Panc1 (cell line): ENCODE data around the gene SAMD14. TPM values are rescaled to one million over a fixed set of nuclear protein-coding genes. Genes with fewer than 3 reads are reported as not detected.

Experiments used
- ATAC-seq: fragments of 200-7000 bp; cut with Tn5 transposase; 2 replicates; pipeline ENCODE4 v1.9.1; 2020; ENCODE audit warnings: mild to moderate bottlenecking, moderate library complexity
- BruUV-seq: library from RNA; stranded (reverse); fragments of 400-500 nt; replicated peaks from 2 replicates; lab custom pipeline; 2021; lab: Mats Ljungman, UMichigan
- CTCF ChIA-PET: fragments of 300-600 bp; sonication (Branson Sonifier 250); formaldehyde crosslinking; loops from one replicate; lab custom pipeline; 2022; ENCODE audit warnings: antibody characterized with exemption; lab: Charles Lee
- POLR2A ChIA-PET: fragments of 300-600 bp; sonication (Branson Sonifier 250); formaldehyde crosslinking; loops from one replicate; lab custom pipeline; 2022; ENCODE audit warnings: antibody characterized with exemption; lab: Charles Lee
- DNase-seq: peaks from one replicate; pipeline ENCODE4 v3.0.0-alpha.2; 2010; ENCODE audit warnings: low read depth, low spot score
- H3K27ac ChIP-seq: 2 replicates; pipeline ENCODE4 v1.5.1; 2011; ENCODE audit warnings: mild to moderate bottlenecking, low read length, inconsistent platforms
- H3K27me3 ChIP-seq: fragments of 200-500 bp; sonication (Bioruptor generic); 2 replicates; pipeline ENCODE4 v1.6.0; 2014; ENCODE audit warnings: low read length, inconsistent platforms; ENCODE audit not compliant: control insufficient read depth, insufficient read depth
- H3K36me3 ChIP-seq: fragments of 200-500 bp; sonication (Bioruptor generic); 2 replicates; pipeline ENCODE4 v1.5.1; 2014; ENCODE audit warnings: inconsistent platforms, mild to moderate bottlenecking, low read length, moderate library complexity; ENCODE audit not compliant: control insufficient read depth, insufficient read depth
- H3K4me1 ChIP-seq: 2 replicates; pipeline ENCODE4 v1.5.1; 2011; ENCODE audit warnings: inconsistent platforms, mild to moderate bottlenecking, low read length, moderate library complexity; ENCODE audit not compliant: control insufficient read depth, insufficient read depth
- H3K4me3 ChIP-seq, 2 experiments: 2 replicates each; pipeline ENCODE4 v1.5.1; 2011 to 2012; ENCODE audit warnings: low read depth in 2 of 2, low read length in 2 of 2, mild to moderate bottlenecking in 2 of 2, inconsistent platforms in 1 of 2, moderate library complexity in 1 of 2
- H3K9me3 ChIP-seq: fragments of 200-500 bp; sonication (Bioruptor generic); 2 replicates; pipeline ENCODE4 v1.5.1; 2014; ENCODE audit warnings: low read depth, mild to moderate bottlenecking, inconsistent platforms, low read length, moderate library complexity; ENCODE audit not compliant: control insufficient read depth, insufficient read depth
- POLR2AphosphoS5 ChIP-seq: IDR thresholded peaks from 2 replicates; pipeline ENCODE4 v1.6.1; 2012; ENCODE audit warnings: mild to moderate bottlenecking, low read depth, low read length, moderate library complexity
- REST ChIP-seq, 2 experiments: IDR thresholded peaks; 2 replicates each; pipeline ENCODE4 v1.6.1; 2011 to 2012; ENCODE audit warnings: low read depth in 2 of 2, control low read depth in 1 of 2, low read length in 1 of 2, mild to moderate bottlenecking in 1 of 2, moderate library complexity in 1 of 2; ENCODE audit not compliant: insufficient read depth in 1 of 2
- SIN3A ChIP-seq: IDR thresholded peaks from 2 replicates; pipeline ENCODE4 v1.6.1; 2012; ENCODE audit warnings: low read depth, mild to moderate bottlenecking, low read length, moderate library complexity, borderline replicate concordance; ENCODE audit not compliant: insufficient read depth
- TCF7L2 ChIP-seq: IDR thresholded peaks from 2 replicates; pipeline ENCODE4 v1.6.1; 2011; ENCODE audit warnings: mild to moderate bottlenecking, low read depth, low read length, inconsistent platforms
- in situ Hi-C: cut with HindIII; loops from 2 replicates; pipeline ENCODE4 v1.10.0; 2016; ENCODE audit warnings: low sequenced_read_pairs, low pct_unique_long_range_greater_than_20kb
- intact Hi-C: fragments of 100-400 bp; cut with micrococcal nuclease; formaldehyde crosslinking; loops from one replicate; pipeline ENCODE4 v1.10.0; 2022; ENCODE audit not compliant: unreplicated experiment
- total RNA-seq: library from RNA; stranded (reverse); gene quantifications from one replicate; pipeline ENCODE4 v1.2.1, GENCODE V29; 2021; ENCODE audit not compliant: unreplicated experiment
- TF ChIP-seq, protein P1 (sequence below): fragments of 450-650 bp; IDR thresholded peaks from 2 replicates; pipeline ENCODE4 v1.5.1; 2017; ENCODE audit warnings: mild to moderate bottlenecking

SAMD14 gene
- total RNA-seq, 1 experiment from 2014 or later, result 6.9 TPM

DNA sequence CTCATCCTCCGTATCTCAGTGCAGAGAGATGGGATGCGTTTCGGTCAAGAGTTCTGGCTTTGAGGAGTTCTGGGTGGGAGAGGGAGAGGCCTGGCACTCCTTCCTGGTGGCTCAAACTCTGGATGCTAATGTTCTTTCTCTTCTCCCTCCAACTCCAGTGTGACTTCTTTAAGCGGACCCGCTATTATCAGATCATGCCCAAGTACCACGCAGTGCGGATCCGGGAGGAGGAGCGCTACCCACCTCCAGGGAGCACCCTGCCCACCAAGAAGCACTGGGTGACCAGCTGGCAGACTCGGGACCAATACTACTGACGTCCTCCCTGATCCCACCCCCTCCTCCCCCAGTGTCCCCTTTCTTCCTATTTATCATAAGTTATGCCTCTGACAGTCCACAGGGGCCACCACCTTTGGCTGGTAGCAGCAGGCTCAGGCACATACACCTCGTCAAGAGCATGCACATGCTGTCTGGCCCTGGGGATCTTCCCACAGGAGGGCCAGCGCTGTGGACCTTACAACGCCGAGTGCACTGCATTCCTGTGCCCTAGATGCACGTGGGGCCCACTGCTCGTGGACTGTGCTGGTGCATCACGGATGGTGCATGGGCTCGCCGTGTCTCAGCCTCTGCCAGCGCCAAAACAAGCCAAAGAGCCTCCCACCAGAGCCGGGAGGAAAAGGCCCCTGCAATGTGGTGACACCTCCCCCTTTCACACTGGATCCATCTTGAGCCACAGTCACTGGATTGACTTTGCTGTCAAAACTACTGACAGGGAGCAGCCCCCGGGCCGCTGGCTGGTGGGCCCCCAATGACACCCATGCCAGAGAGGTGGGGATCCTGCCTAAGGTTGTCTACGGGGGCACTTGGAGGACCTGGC is 40.8 kb downstream of the SAMD14 start:
- ChIA-PET POLR2A (no interaction called here), CTCF (no interaction called here)
- no TSS peak for BruUV-seq
- ATAC-seq (no peak), DNase-seq (no peak)
- Histone ChIP-seq H3K9me3 (no peaks in the 10 kb centered on the region), H3K27me3 (no peaks in the 10 kb centered on the region), H3K4me3 (no peak overlapping the region), H3K36me3 (peaks cover 4% of the 10 kb centered on the region; the same call in 1 of the 2 replicates), H3K27ac (no peak overlapping the region; the same call in 1 of the 2 replicates), H3K4me1 (peaks cover 22% of the 10 kb centered on the region; the same call in 1 of the 2 replicates)
- in situ Hi-C loops, result no loop called here
- intact Hi-C loops, result no loop called here
- TF ChIP-seq SIN3A (no peak), TCF7L2 (no peak), REST (IDR thresholded peaks at IDR 0.05; ENCODE audit: insufficient read depth in 1 of 2, low read depth in 2 of 2, low read length in 1 of 2) (no peak), POLR2AphosphoS5 (no peak)
- TF ChIP-seq, protein P1, sequence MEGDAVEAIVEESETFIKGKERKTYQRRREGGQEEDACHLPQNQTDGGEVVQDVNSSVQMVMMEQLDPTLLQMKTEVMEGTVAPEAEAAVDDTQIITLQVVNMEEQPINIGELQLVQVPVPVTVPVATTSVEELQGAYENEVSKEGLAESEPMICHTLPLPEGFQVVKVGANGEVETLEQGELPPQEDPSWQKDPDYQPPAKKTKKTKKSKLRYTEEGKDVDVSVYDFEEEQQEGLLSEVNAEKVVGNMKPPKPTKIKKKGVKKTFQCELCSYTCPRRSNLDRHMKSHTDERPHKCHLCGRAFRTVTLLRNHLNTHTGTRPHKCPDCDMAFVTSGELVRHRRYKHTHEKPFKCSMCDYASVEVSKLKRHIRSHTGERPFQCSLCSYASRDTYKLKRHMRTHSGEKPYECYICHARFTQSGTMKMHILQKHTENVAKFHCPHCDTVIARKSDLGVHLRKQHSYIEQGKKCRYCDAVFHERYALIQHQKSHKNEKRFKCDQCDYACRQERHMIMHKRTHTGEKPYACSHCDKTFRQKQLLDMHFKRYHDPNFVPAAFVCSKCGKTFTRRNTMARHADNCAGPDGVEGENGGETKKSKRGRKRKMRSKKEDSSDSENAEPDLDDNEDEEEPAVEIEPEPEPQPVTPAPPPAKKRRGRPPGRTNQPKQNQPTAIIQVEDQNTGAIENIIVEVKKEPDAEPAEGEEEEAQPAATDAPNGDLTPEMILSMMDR, result no peak

DNA sequence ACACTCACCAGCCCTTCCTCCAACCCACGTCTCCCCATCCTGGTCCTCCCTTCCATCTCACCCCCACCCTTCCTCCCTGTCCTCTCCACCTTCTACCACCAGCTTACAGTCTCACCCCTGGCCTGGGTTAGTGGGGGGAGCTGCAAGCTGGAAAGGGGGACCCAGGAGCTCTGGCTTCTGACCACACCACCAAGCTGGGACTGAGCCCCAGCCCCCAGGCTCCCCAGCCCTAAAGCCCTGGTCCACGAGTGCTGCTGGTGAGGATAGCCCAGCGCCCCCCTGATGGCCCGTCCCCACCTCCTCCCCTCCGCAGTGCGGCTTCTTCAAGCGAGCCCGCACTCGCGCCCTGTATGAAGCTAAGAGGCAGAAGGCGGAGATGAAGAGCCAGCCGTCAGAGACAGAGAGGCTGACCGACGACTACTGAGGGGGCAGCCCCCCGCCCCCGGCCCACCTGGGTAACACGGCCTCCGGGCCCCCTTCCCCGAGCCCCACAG is 42.0 kb downstream of the SAMD14 start:
- intact Hi-C loops (loop anchor here (1.0 kb wide), 1 partner anchor 61 kb away; no protein-coding TSS in a partner anchor), in situ Hi-C loops (no loop called here)
- no peaks in the 10 kb centered on the region for H3K9me3 ChIP-seq
- TF ChIP-seq REST (IDR thresholded peaks at IDR 0.05; ENCODE audit: insufficient read depth in 1 of 2, low read depth in 2 of 2, low read length in 1 of 2), result no peak
- no peaks in the 10 kb centered on the region for H3K27me3 ChIP-seq
- ChIA-PET POLR2A (interaction anchor here (0.6 to 0.8 kb wide), 2 partner anchors 54 to 61 kb away, joined by 4 to 10 read pairs; no protein-coding TSS in a partner anchor), CTCF (interaction anchor here (1.1 to 1.4 kb wide), 2 partner anchors 31 to 89 kb away, joined by 4 to 5 read pairs; no protein-coding TSS in a partner anchor)
- no peak overlapping the region for H3K4me3 ChIP-seq
- no TSS peak for BruUV-seq
- H3K27ac ChIP-seq, result no peak overlapping the region; the same call in 1 of the 2 replicates
- H3K4me1 ChIP-seq, result peaks cover 14% of the 10 kb centered on the region; the same call in 1 of the 2 replicates
- DNase-seq, result no peak
- ATAC-seq, result no peak
- peaks cover 9% of the 10 kb centered on the region for H3K36me3 ChIP-seq
